ENCODE measurements around the gene SPC24. TPM values are rescaled to one million over a fixed set of nuclear protein-coding genes. Genes with fewer than 3 reads are reported as not detected.

The SPC24 gene
- total RNA-seq, 2 experiments from 2014 or later = 64.1 to 70.3 TPM

Small RNA genes within 50 kb of the gene (microRNA-seq; reads per million reads assigned to microRNA genes)
- 8.6 reads per million, percentile 30 among the genes with 10 or more reads in this experiment for gene MIR6886 (ENCODE audit: borderline microRNAs expressed, borderline number of aligned reads, borderline replicate concordance)

Other genes with a start within 250 kb of the SPC24 start
- 10 to 100 TPM; 25.6 to 28.4 TPM for gene YIPF2, start 227.1 kb downstream of the SPC24 start, total RNA-seq
- 10 to 100 TPM; 15.6 to 16.4 TPM for gene TIMM29, start 227.0 kb downstream of the SPC24 start, total RNA-seq
- gene SMARCA4, start 194.8 kb downstream of the SPC24 start, total RNA-seq = 100 to 1,000 TPM in 1 of 2 experiments, 10 to 100 TPM in 1; 97.8 to 101 TPM
- gene LDLR, start 66.3 kb downstream of the SPC24 start, total RNA-seq = 10 to 100 TPM; 71.3 to 81.6 TPM
- 1 to 10 TPM; 2.0 to 2.5 TPM for gene KANK2, start 41.8 kb upstream of the SPC24 start, total RNA-seq
- not detected for gene ANGPTL8, start 83.8 kb upstream of the SPC24 start, total RNA-seq
- 1 to 10 TPM; 5.8 to 5.9 TPM for gene DOCK6, start 106.7 kb upstream of the SPC24 start, total RNA-seq
- gene TSPAN16, start 140.4 kb upstream of the SPC24 start, total RNA-seq = not detected
- gene RAB3D, start 183.9 kb upstream of the SPC24 start, total RNA-seq = 10 to 100 TPM; 12.5 to 14.4 TPM
- 10 to 100 TPM; 31.1 to 33.2 TPM for gene TMEM205, start 190.5 kb upstream of the SPC24 start, total RNA-seq
- gene CCDC159, start 190.7 kb upstream of the SPC24 start, total RNA-seq = 10 to 100 TPM; 16.0 to 18.0 TPM
- 1 to 10 TPM; 3.6 to 4.7 TPM for gene PLPPR2, start 199.7 kb upstream of the SPC24 start, total RNA-seq
- gene SWSAP1, start 218.9 kb upstream of the SPC24 start, total RNA-seq = 1 to 10 TPM; 1.5 to 1.7 TPM
- gene EPOR, start 228.5 kb upstream of the SPC24 start, total RNA-seq = 1 to 10 TPM; 8.6 to 9.0 TPM

Data from activated CD4-positive, alpha-beta memory T cell treated with anti-CD3 and anti-CD28 coated beads for 36 hours (primary cell).